Osteocyte (in vitro differentiated cells): ENCODE results near the gene ARHGAP8. TPM values are rescaled to one million over a fixed set of nuclear protein-coding genes. Genes with fewer than 3 reads are reported as not detected.

Source experiments
- DNase-seq: peaks from one replicate; pipeline ENCODE4 v3.0.0; 2021; ENCODE audit warnings: mixed read lengths; ENCODE audit not compliant: unreplicated experiment; ENCODE audit errors: extremely low spot score
- H3K27ac Mint-ChIP-seq: one replicate; pipeline ENCODE4 v1.8.0; 2021; ENCODE audit warnings: mild to moderate bottlenecking, mixed read lengths; ENCODE audit not compliant: unreplicated experiment
- H3K27me3 Mint-ChIP-seq: one replicate; pipeline ENCODE4 v1.8.0; 2021; ENCODE audit warnings: mixed read lengths; ENCODE audit not compliant: unreplicated experiment
- H3K36me3 Mint-ChIP-seq: one replicate; pipeline ENCODE4 v1.8.0; 2021; ENCODE audit warnings: mixed read lengths; ENCODE audit not compliant: unreplicated experiment
- H3K4me1 Mint-ChIP-seq: one replicate; pipeline ENCODE4 v1.8.0; 2021; ENCODE audit warnings: mixed read lengths; ENCODE audit not compliant: unreplicated experiment
- H3K4me3 Mint-ChIP-seq: one replicate; pipeline ENCODE4 v1.8.0; 2021; ENCODE audit warnings: mild to moderate bottlenecking, moderate library complexity, mixed read lengths; ENCODE audit not compliant: unreplicated experiment
- H3K9me3 Mint-ChIP-seq: one replicate; pipeline ENCODE4 v1.8.0; 2021; ENCODE audit warnings: mixed read lengths; ENCODE audit not compliant: unreplicated experiment
- CTCF ChIP-seq: fragments of 200-600 bp; sonication (generic); IDR thresholded peaks from 2 replicates; pipeline ENCODE4 v1.5.0; 2021; ENCODE audit warnings: antibody characterized with exemption, mild to moderate bottlenecking, moderate library complexity
- total RNA-seq: library from RNA; stranded (reverse); gene quantifications from 2 replicates; pipeline ENCODE4 v1.2.1, GENCODE V29; 2021

ARHGAP8 gene
- total RNA-seq, 1 donor from 2014 or later: 0.89 TPM

- Mint-ChIP-seq H3K4me3 (no peak overlapping the region), H3K36me3 (no peaks in the 10 kb centered on the region), H3K4me1 (no peaks in the 10 kb centered on the region), H3K27ac (no peak overlapping the region), H3K9me3 (no peaks in the 10 kb centered on the region), H3K27me3 (peaks cover 10% of the 10 kb centered on the region)
- no peak for DNase-seq
- TF ChIP-seq CTCF: no peak
Observed at GRCh38 chr22:44815099-44816070, 63.0 kb downstream of the ARHGAP8 start.

- Mint-ChIP-seq H3K4me1 (no peaks in the 10 kb centered on the region), H3K4me3 (no peak overlapping the region), H3K27me3 (peaks cover 5% of the 10 kb centered on the region), H3K27ac (no peak overlapping the region), H3K9me3 (no peaks in the 10 kb centered on the region), H3K36me3 (no peaks in the 10 kb centered on the region)
- no peak for TF ChIP-seq CTCF
- no peak for DNase-seq
Observed at GRCh38 chr22:44816141-44816540, 63.8 kb downstream of the ARHGAP8 start.

- H3K36me3 Mint-ChIP-seq: no peaks in the 10 kb centered on the region
- no peak overlapping the region for H3K27ac Mint-ChIP-seq
Observed at GRCh38 chr22:44818727-44819126, 66.4 kb downstream of the ARHGAP8 start.

DNA sequence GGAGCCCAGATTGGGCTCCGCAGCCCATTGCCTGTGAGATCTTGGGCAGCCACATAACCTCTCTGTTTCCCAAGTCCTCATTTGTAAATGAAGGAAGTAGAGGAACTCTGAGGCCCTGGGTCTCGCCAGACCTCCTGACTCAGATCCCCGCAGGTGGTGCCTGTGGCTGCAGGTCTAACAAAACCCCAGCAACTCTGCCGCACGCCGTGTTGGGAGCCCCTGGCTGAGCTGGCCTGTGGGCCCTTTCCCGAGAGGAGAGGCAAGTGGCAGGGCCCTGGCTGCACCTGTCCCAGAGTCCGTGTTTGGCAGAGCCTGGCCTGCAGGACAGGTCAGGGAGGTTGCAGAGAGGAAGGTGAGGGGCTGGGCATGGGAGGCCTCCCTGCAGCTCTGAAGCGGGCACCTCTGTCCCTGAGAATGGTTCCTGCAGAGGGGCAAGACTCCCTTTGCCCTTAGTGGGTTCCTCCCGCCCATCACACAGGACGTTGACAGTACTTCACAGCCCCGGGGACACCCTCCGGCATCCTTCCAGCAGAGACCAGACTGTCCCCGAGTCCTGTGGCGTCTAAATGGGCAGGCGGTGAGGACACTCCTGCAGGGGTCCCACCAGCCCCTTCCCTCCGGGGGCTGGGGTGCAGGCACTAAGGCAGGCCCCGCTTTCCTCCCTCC, 67.7 kb downstream of the ARHGAP8 start:
- Mint-ChIP-seq H3K27me3 (peaks cover 8% of the 10 kb centered on the region), H3K27ac (no peak overlapping the region), H3K9me3 (no peaks in the 10 kb centered on the region), H3K36me3 (no peaks in the 10 kb centered on the region), H3K4me1 (no peaks in the 10 kb centered on the region), H3K4me3 (no peak overlapping the region)
- TF ChIP-seq CTCF: no peak
- no peak for DNase-seq

More at GRCh38 chr22:44818727-44819126, 66.4 kb downstream of the ARHGAP8 start:
- no peaks in the 10 kb centered on the region for H3K4me1 Mint-ChIP-seq
- H3K4me3 Mint-ChIP-seq: no peak overlapping the region
- DNase-seq: no peak
- H3K9me3 Mint-ChIP-seq: no peaks in the 10 kb centered on the region
- TF ChIP-seq CTCF: no peak
- peaks cover 8% of the 10 kb centered on the region for H3K27me3 Mint-ChIP-seq
